Stomach (tissue), 9 donors: Measurements from ENCODE around the gene RICTOR. TPM values are rescaled to one million over a fixed set of nuclear protein-coding genes. Genes with fewer than 3 reads are reported as not detected.

ENCODE experiments used
- DNase-seq, 2 donors: peaks; one replicate each; pipeline versions ENCODE4 v3.0.0 to v3.0.0-alpha.2; 2013 to 2019
- H3K27ac ChIP-seq, 5 donors: fragments of 200-600 bp in 4 of 5; sonication (generic) in 4 of 5; one replicate each; pipeline ENCODE4 v1.5.1; 2013 to 2019; ENCODE audit warnings: mild to moderate bottlenecking in 1 of 5, moderate library complexity in 1 of 5
- H3K27me3 ChIP-seq, 3 donors: fragments of 200-600 bp; sonication (generic); one replicate each; pipeline ENCODE4 v1.5.1; 2017 to 2019; ENCODE audit warnings: mixed run types in 1 of 3
- H3K36me3 ChIP-seq, 4 donors: fragments of 200-600 bp; sonication (generic); 1 replicate in 3 of 4; 2 replicates in 1 of 4; pipeline ENCODE4 v1.5.1; 2016 to 2019
- H3K4me1 ChIP-seq, 4 donors: fragments of 200-600 bp; sonication (generic); one replicate each; pipeline ENCODE4 v1.5.1; 2016 to 2019
- H3K4me3 ChIP-seq, 4 donors: fragments of 200-600 bp; sonication (generic) in 3 of 4; one replicate each; pipeline ENCODE4 v1.5.1; 2016 to 2019; ENCODE audit warnings: mild to moderate bottlenecking in 1 of 4
- H3K9me3 ChIP-seq, 4 donors: fragments of 200-600 bp; sonication (generic); one replicate each; pipeline ENCODE4 v1.5.1; 2016 to 2019
- CTCF ChIP-seq, 7 experiments: fragments of 450-650 bp in 4 of 7; fragments of 200-600 bp in 3 of 7; sonication (generic) in 3 of 7; IDR thresholded peaks; one replicate each; pipeline ENCODE4 v1.5.1; 2016 to 2019; ENCODE audit warnings: antibody characterized with exemption in 7 of 7, control low read depth in 2 of 7, mild to moderate bottlenecking in 1 of 7
- EP300 ChIP-seq: sonication (generic); formaldehyde crosslinking; IDR thresholded peaks from one replicate; pipeline ENCODE4 v1.6.1; 2017; ENCODE audit warnings: antibody characterized with exemption
- POLR2A ChIP-seq, 4 donors: fragments of 450-650 bp; IDR thresholded peaks; one replicate each; pipeline ENCODE4 v1.6.1; 2016; ENCODE audit warnings: antibody characterized with exemption in 4 of 4, control low read depth in 2 of 4, mild to moderate bottlenecking in 1 of 4, moderate library complexity in 1 of 4
- POLR2AphosphoS5 ChIP-seq, 3 donors: sonication (generic); formaldehyde crosslinking; IDR thresholded peaks; one replicate each; pipeline ENCODE4 v1.6.1; 2016; ENCODE audit warnings: antibody characterized with exemption in 3 of 3
- WGBS, 5 donors: extraction: QIAGEN DNeasy Blood & Tissue Kit in 3 of 5; methylation state at CpG; one replicate each; pipeline versions ENCODE4 v1.1.5 to v1.1.7; 2013 to 2018; 5-methylcytosine and 5-hydroxymethylcytosine counted together
- intact Hi-C: fragments of 100-400 bp; cut with DNase I; formaldehyde crosslinking; loops from one replicate; pipeline ENCODE4 v1.15.1; 2023; ENCODE audit warnings: low total_unique reads
- polyA plus RNA-seq, 3 donors: library from polyadenylated mRNA; stranded (reverse); fragments of 200-250 nt; gene quantifications; one replicate each; pipeline ENCODE4 v1.2.3, GENCODE V29; 2013
- total RNA-seq, 5 donors: library from RNA; depleted of rRNA; stranded (reverse); fragments of >200 nt; gene quantifications; one replicate each; pipeline versions ENCODE4 v1.1.0 to v1.2.3, GENCODE V29; 2014 to 2016
- donor health status: healthy with polysubstance abuse.
- donor health status: Bipolar disorder and iron deficiency.
- donor health status: healthy.

Gene RICTOR
- total and polyA plus RNA-seq, 8 donors, result 2.3 to 125 (median 23.8) TPM

GRCh38 chr5:39119404-39120051 is 45.3 kb upstream of the RICTOR start:
- Histone ChIP-seq H3K36me3 (peaks cover 0 to 6% (median 0%) of the 10 kb centered on the region in 4 donors), H3K4me3 (no peak overlapping the region), H3K4me1 (peaks cover 0 to 9% (median 4%) of the 10 kb centered on the region in 4 donors), H3K27ac (no peak overlapping the region), H3K27me3 (no peaks in the 10 kb centered on the region), H3K9me3 (no peaks in the 10 kb centered on the region)
- no peak for TF ChIP-seq CTCF (IDR thresholded peaks at IDR 0.05)
- intact Hi-C loops, result no loop called here
- 64 to 71% (median 66%) methylated on average over 3 of the region's 3 CpGs for WGBS, 5 donors
- no peak for DNase-seq

GRCh38 chr5:39118638-39119037 is 44.4 kb upstream of the RICTOR start:
- peaks cover 0 to 6% (median 0%) of the 10 kb centered on the region in 4 donors for H3K36me3 ChIP-seq
- no peaks in the 10 kb centered on the region for H3K9me3 ChIP-seq
- 28 to 60% (median 33%) methylated on average over 2 of the region's 2 CpGs for WGBS, 5 donors
- intact Hi-C loops, result no loop called here
- no peak overlapping the region for H3K4me3 ChIP-seq
- DNase-seq, result no peak
- H3K27ac ChIP-seq, result no peak overlapping the region
- H3K27me3 ChIP-seq, result no peaks in the 10 kb centered on the region
- TF ChIP-seq CTCF (IDR thresholded peaks at IDR 0.05) (no peak), EP300 (no peak), POLR2AphosphoS5 (IDR thresholded peaks at IDR 0.05) (no peak), POLR2A (IDR thresholded peaks at IDR 0.05) (no peak)
- peaks cover 0 to 9% (median 4%) of the 10 kb centered on the region in 4 donors for H3K4me1 ChIP-seq

GRCh38 chr5:39117401-39117800 is 43.2 kb upstream of the RICTOR start:
- H3K36me3 ChIP-seq, result peaks cover 0 to 6% (median 0%) of the 10 kb centered on the region in 4 donors
- DNase-seq, result no peak
- H3K9me3 ChIP-seq, result no peaks in the 10 kb centered on the region
- H3K27me3 ChIP-seq, result no peaks in the 10 kb centered on the region
- no peak overlapping the region for H3K4me3 ChIP-seq
- H3K27ac ChIP-seq, result no peak overlapping the region
- H3K4me1 ChIP-seq, result peaks cover 0 to 9% (median 4%) of the 10 kb centered on the region in 4 donors
- TF ChIP-seq POLR2AphosphoS5 (IDR thresholded peaks at IDR 0.05), result no peak
- intact Hi-C loops, result no loop called here
- 27 to 57% (median 49%) methylated on average over 2 of the region's 2 CpGs for WGBS, 5 donors

- Histone ChIP-seq H3K27ac (no peak overlapping the region), H3K4me1 (peaks cover 0 to 9% (median 4%) of the 10 kb centered on the region in 4 donors), H3K36me3 (peaks cover 0 to 6% (median 0%) of the 10 kb centered on the region in 4 donors), H3K9me3 (no peaks in the 10 kb centered on the region), H3K4me3 (no peak overlapping the region), H3K27me3 (no peaks in the 10 kb centered on the region)
- intact Hi-C loops, result no loop called here
- WGBS, 5 donors, result 83 to 90% (median 88%) methylated on average over 3 of the region's 3 CpGs
- no peak for DNase-seq
- TF ChIP-seq POLR2A (IDR thresholded peaks at IDR 0.05) (no peak), EP300 (no peak), POLR2AphosphoS5 (IDR thresholded peaks at IDR 0.05) (no peak), CTCF (IDR thresholded peaks at IDR 0.05) (no peak)
Observed at GRCh38 chr5:39116344-39117170, 42.4 kb upstream of the RICTOR start.
